ENCODE data around the gene MGAM2.

Gene MGAM2

GRCh38 chr7:142104550-142105527 is 6.7 kb upstream of the MGAM2 start:
- H3K36me3 Mint-ChIP-seq (ENCODE audit: low read depth), result no peaks in the 10 kb centered on the region
- peaks cover 14% of the 10 kb centered on the region for H3K27me3 Mint-ChIP-seq
- no peak overlapping the region for H3K27ac Mint-ChIP-seq
- no peaks in the 10 kb centered on the region for H3K4me1 Mint-ChIP-seq (ENCODE audit: low read depth)
- no peaks in the 10 kb centered on the region for H3K9me3 Mint-ChIP-seq
- no peak overlapping the region for H3K4me3 Mint-ChIP-seq

- no peaks in the 10 kb centered on the region for H3K36me3 Mint-ChIP-seq (ENCODE audit: low read depth)
- no peak overlapping the region for H3K4me3 Mint-ChIP-seq
- H3K4me1 Mint-ChIP-seq (ENCODE audit: low read depth), result no peaks in the 10 kb centered on the region
- H3K27me3 Mint-ChIP-seq, result peaks cover 19% of the 10 kb centered on the region
- H3K9me3 Mint-ChIP-seq, result no peaks in the 10 kb centered on the region
- no peak overlapping the region for H3K27ac Mint-ChIP-seq
These were observed 2.6 kb upstream of the MGAM2 start for GRCh38 chr7:142108728-142109505.

GRCh38 chr7:142110098-142110497 is 1.4 kb upstream of the MGAM2 start:
- no peak overlapping the region for H3K4me3 Mint-ChIP-seq
- no peak overlapping the region for H3K27ac Mint-ChIP-seq
- no peaks in the 10 kb centered on the region for H3K9me3 Mint-ChIP-seq
- no peaks in the 10 kb centered on the region for H3K4me1 Mint-ChIP-seq (ENCODE audit: low read depth)
- H3K27me3 Mint-ChIP-seq, result peaks cover 16% of the 10 kb centered on the region
- no peaks in the 10 kb centered on the region for H3K36me3 Mint-ChIP-seq (ENCODE audit: low read depth)

GRCh38 chr7:142110638-142111037 is 880 bp upstream of the MGAM2 start:
- Mint-ChIP-seq H3K27me3 (peaks cover 16% of the 10 kb centered on the region), H3K36me3 (ENCODE audit: low read depth) (no peaks in the 10 kb centered on the region), H3K4me3 (no peak overlapping the region), H3K4me1 (ENCODE audit: low read depth) (no peaks in the 10 kb centered on the region), H3K9me3 (no peaks in the 10 kb centered on the region), H3K27ac (no peak overlapping the region)

GRCh38 chr7:142112086-142112485 is 568 bp downstream of the MGAM2 start:
- Mint-ChIP-seq H3K9me3 (no peaks in the 10 kb centered on the region), H3K27ac (no peak overlapping the region), H3K4me3 (no peak overlapping the region), H3K27me3 (peaks cover 12% of the 10 kb centered on the region), H3K36me3 (ENCODE audit: low read depth) (no peaks in the 10 kb centered on the region), H3K4me1 (ENCODE audit: low read depth) (no peaks in the 10 kb centered on the region)

- Mint-ChIP-seq H3K4me1 (ENCODE audit: low read depth) (no peaks in the 10 kb centered on the region), H3K27me3 (peaks cover 10% of the 10 kb centered on the region), H3K36me3 (ENCODE audit: low read depth) (no peaks in the 10 kb centered on the region), H3K4me3 (no peak overlapping the region), H3K9me3 (no peaks in the 10 kb centered on the region), H3K27ac (no peak overlapping the region)
These were observed 2.7 kb downstream of the MGAM2 start for GRCh38 chr7:142114207-142114606.

GRCh38 chr7:142120524-142120923 is 9.0 kb downstream of the MGAM2 start:
- H3K36me3 Mint-ChIP-seq (ENCODE audit: low read depth), result no peaks in the 10 kb centered on the region
- H3K4me1 Mint-ChIP-seq (ENCODE audit: low read depth), result no peaks in the 10 kb centered on the region
- no peaks in the 10 kb centered on the region for H3K9me3 Mint-ChIP-seq

GRCh38 chr7:142123184-142123583 is 11.7 kb downstream of the MGAM2 start:
- H3K36me3 Mint-ChIP-seq (ENCODE audit: low read depth), result no peaks in the 10 kb centered on the region
- H3K4me3 Mint-ChIP-seq, result no peak overlapping the region
- no peak overlapping the region for H3K27ac Mint-ChIP-seq
- H3K9me3 Mint-ChIP-seq, result no peaks in the 10 kb centered on the region
- H3K27me3 Mint-ChIP-seq, result no peaks in the 10 kb centered on the region
- no peaks in the 10 kb centered on the region for H3K4me1 Mint-ChIP-seq (ENCODE audit: low read depth)

More at GRCh38 chr7:142120524-142120923, 9.0 kb downstream of the MGAM2 start:
- Mint-ChIP-seq H3K4me3 (no peak overlapping the region), H3K27ac (no peak overlapping the region), H3K27me3 (no peaks in the 10 kb centered on the region)

- H3K4me3 Mint-ChIP-seq, result no peak overlapping the region
- no peaks in the 10 kb centered on the region for H3K36me3 Mint-ChIP-seq (ENCODE audit: low read depth)
- H3K9me3 Mint-ChIP-seq, result no peaks in the 10 kb centered on the region
- H3K27me3 Mint-ChIP-seq, result no peaks in the 10 kb centered on the region
- H3K4me1 Mint-ChIP-seq (ENCODE audit: low read depth), result no peaks in the 10 kb centered on the region
- H3K27ac Mint-ChIP-seq, result no peak overlapping the region
These were observed 13.9 kb downstream of the MGAM2 start for GRCh38 chr7:142125256-142125955.

GRCh38 chr7:142130267-142130666 is 18.7 kb downstream of the MGAM2 start:
- H3K9me3 Mint-ChIP-seq, result no peaks in the 10 kb centered on the region
- H3K36me3 Mint-ChIP-seq (ENCODE audit: low read depth), result no peaks in the 10 kb centered on the region
- no peak overlapping the region for H3K27ac Mint-ChIP-seq
- H3K4me1 Mint-ChIP-seq (ENCODE audit: low read depth), result no peaks in the 10 kb centered on the region
- H3K27me3 Mint-ChIP-seq, result no peaks in the 10 kb centered on the region
- no peak overlapping the region for H3K4me3 Mint-ChIP-seq

GRCh38 chr7:142131439-142132185 is 20.1 kb downstream of the MGAM2 start:
- H3K36me3 Mint-ChIP-seq (ENCODE audit: low read depth), result no peaks in the 10 kb centered on the region
- H3K4me3 Mint-ChIP-seq, result no peak overlapping the region
- no peaks in the 10 kb centered on the region for H3K9me3 Mint-ChIP-seq
- no peaks in the 10 kb centered on the region for H3K27me3 Mint-ChIP-seq
- H3K27ac Mint-ChIP-seq, result no peak overlapping the region
- H3K4me1 Mint-ChIP-seq (ENCODE audit: low read depth), result no peaks in the 10 kb centered on the region

GRCh38 chr7:142133731-142134148 is 22.2 kb downstream of the MGAM2 start:
- no peaks in the 10 kb centered on the region for H3K4me1 Mint-ChIP-seq (ENCODE audit: low read depth)
- H3K36me3 Mint-ChIP-seq (ENCODE audit: low read depth), result no peaks in the 10 kb centered on the region

GRCh38 chr7:142134909-142135308 is 23.4 kb downstream of the MGAM2 start:
- no peaks in the 10 kb centered on the region for H3K4me1 Mint-ChIP-seq (ENCODE audit: low read depth)
- no peak overlapping the region for H3K27ac Mint-ChIP-seq
- H3K27me3 Mint-ChIP-seq, result no peaks in the 10 kb centered on the region
- H3K9me3 Mint-ChIP-seq, result no peaks in the 10 kb centered on the region
- H3K36me3 Mint-ChIP-seq (ENCODE audit: low read depth), result no peaks in the 10 kb centered on the region
- no peak overlapping the region for H3K4me3 Mint-ChIP-seq

More at GRCh38 chr7:142133731-142134148, 22.2 kb downstream of the MGAM2 start:
- H3K9me3 Mint-ChIP-seq, result no peaks in the 10 kb centered on the region
- no peak overlapping the region for H3K4me3 Mint-ChIP-seq
- H3K27me3 Mint-ChIP-seq, result no peaks in the 10 kb centered on the region
- no peak overlapping the region for H3K27ac Mint-ChIP-seq

GRCh38 chr7:142138996-142139395 is 27.5 kb downstream of the MGAM2 start:
- H3K9me3 Mint-ChIP-seq, result no peaks in the 10 kb centered on the region
- H3K4me3 Mint-ChIP-seq, result no peak overlapping the region
- H3K36me3 Mint-ChIP-seq (ENCODE audit: low read depth), result no peaks in the 10 kb centered on the region
- H3K27me3 Mint-ChIP-seq, result no peaks in the 10 kb centered on the region
- H3K4me1 Mint-ChIP-seq (ENCODE audit: low read depth), result no peaks in the 10 kb centered on the region
- no peak overlapping the region for H3K27ac Mint-ChIP-seq

All from stimulated activated naive CD8-positive, alpha-beta T cell treated with anti-CD3 and anti-CD28 coated beads, Interleukin-15, Interleukin-2, amounts not matched to agents 100 ng/mL and 50 ng/mL, for 24 hours (primary cell).